Mammary epithelial cell (primary cell): ENCODE measurements around the gene NEURL4.

ENCODE experiments used
- CTCF ChIP-seq, 2 donors: IDR thresholded peaks in 1 of 2; conservative IDR thresholded peaks in 1 of 2; 2 replicates each; pipeline ENCODE4 v1.5.1; 2011 to 2012; ENCODE audit warnings: inconsistent platforms in 2 of 2, low read length in 2 of 2, mild to moderate bottlenecking in 2 of 2, control low read depth in 1 of 2, low read depth in 1 of 2; ENCODE audit not compliant: insufficient read depth in 1 of 2; ENCODE audit errors: extremely low read depth in 1 of 2
- EZH2 ChIP-seq: IDR thresholded peaks from 2 replicates; pipeline ENCODE4 v1.6.1; 2012; ENCODE audit warnings: low read length, inconsistent platforms, borderline replicate concordance

GRCh38 chr17:7296189-7296861, 32.8 kb downstream of the NEURL4 start:
- peak; percentile 59 to 93 for TF ChIP-seq CTCF (conservative IDR thresholded peaks at IDR 0.05 in 1 of 2, IDR thresholded peaks at IDR 0.05 in 1 of 2; ENCODE audit: extremely low read depth in 1 of 2, insufficient read depth in 1 of 2, low read depth in 1 of 2, low read length in 2 of 2)
- no peak for TF ChIP-seq EZH2
